GM23338 (cell line): Measurements from ENCODE around the gene UCK1. TPM values are rescaled to one million over a fixed set of nuclear protein-coding genes. Genes with fewer than 3 reads are reported as not detected.

Source experiments
- ATAC-seq: fragments of 200-7000 bp; cut with Tn5 transposase; 3 replicates; pipeline ENCODE4 v1.9.1; 2020
- DNase-seq: peaks from one replicate; pipeline ENCODE4 v3.0.0-alpha.2; 2015; ENCODE audit warnings: low spot score
- H2AFZ ChIP-seq: fragments of 200-600 bp; sonication (generic); 2 replicates; pipeline ENCODE4 v1.8.0; 2016; ENCODE audit warnings: antibody characterized with exemption, mild to moderate bottlenecking, moderate library complexity
- H3F3A ChIP-seq: fragments of 200-600 bp; sonication (generic); replicated peaks from 2 replicates; pipeline ENCODE4 v1.8.0; 2017; ENCODE audit warnings: antibody characterized with exemption, mixed run types, low read depth
- H3K27ac ChIP-seq: fragments of 200-600 bp; sonication (generic); 2 replicates; pipeline ENCODE4 v1.6.1; 2016; ENCODE audit warnings: low read depth
- H3K27me3 ChIP-seq: fragments of 200-600 bp; sonication (generic); 2 replicates; pipeline ENCODE4 v1.8.0; 2016; ENCODE audit warnings: mild to moderate bottlenecking, mixed run types, moderate library complexity; ENCODE audit not compliant: insufficient read depth
- H3K36me3 ChIP-seq: fragments of 200-600 bp; sonication (generic); 2 replicates; pipeline ENCODE4 v1.8.0; 2016; ENCODE audit warnings: mild to moderate bottlenecking; ENCODE audit not compliant: insufficient read depth
- H3K4me1 ChIP-seq: fragments of 200-600 bp; sonication (generic); 2 replicates; pipeline ENCODE4 v1.8.0; 2016; ENCODE audit warnings: mild to moderate bottlenecking, moderate library complexity; ENCODE audit not compliant: insufficient read depth
- H3K4me2 ChIP-seq: fragments of 200-600 bp; sonication (generic); 2 replicates; pipeline ENCODE4 v1.7.1; 2017; ENCODE audit warnings: mixed run types
- H3K4me3 ChIP-seq: fragments of 200-600 bp; sonication (generic); 2 replicates; pipeline ENCODE4 v1.6.1; 2016; ENCODE audit warnings: mixed run types
- H3K79me2 ChIP-seq: fragments of 200-600 bp; sonication (generic); replicated peaks from 2 replicates; pipeline ENCODE4 v1.8.0; 2017; ENCODE audit warnings: mild to moderate bottlenecking; ENCODE audit not compliant: insufficient read depth
- H3K9me2 ChIP-seq: fragments of 200-600 bp; sonication (generic); 2 replicates; pipeline ENCODE4 v1.8.0; 2017; ENCODE audit not compliant: insufficient read depth
- H4K20me1 ChIP-seq: fragments of 200-600 bp; sonication (generic); replicated peaks from 2 replicates; pipeline ENCODE4 v1.8.0; 2017; ENCODE audit warnings: mild to moderate bottlenecking; ENCODE audit not compliant: insufficient read depth
- H3K27ac Mint-ChIP-seq: 2 replicates; pipeline ENCODE4 v1.8.0; 2020; ENCODE audit warnings: inconsistent platforms, mild to moderate bottlenecking, moderate library complexity, mixed read lengths
- H3K27me3 Mint-ChIP-seq: 3 replicates; pipeline ENCODE4 v1.8.0; 2022; ENCODE audit warnings: low read depth, mild to moderate bottlenecking, moderate library complexity, mixed read lengths, inconsistent platforms; ENCODE audit not compliant: insufficient read depth, poor library complexity
- H3K36me3 Mint-ChIP-seq: 3 replicates; pipeline ENCODE4 v1.8.0; 2021; ENCODE audit warnings: low read depth, mild to moderate bottlenecking, inconsistent platforms, moderate library complexity, mixed read lengths
- H3K4me1 Mint-ChIP-seq: 3 replicates; pipeline ENCODE4 v1.8.0; 2020; ENCODE audit warnings: mild to moderate bottlenecking, inconsistent platforms, mixed read lengths
- H3K4me3 Mint-ChIP-seq: 3 replicates; pipeline ENCODE4 v1.8.0; 2021; ENCODE audit warnings: moderate library complexity, mild to moderate bottlenecking, inconsistent platforms, mixed read lengths
- H3K9me3 Mint-ChIP-seq: 3 replicates; pipeline ENCODE4 v1.8.0; 2020; ENCODE audit warnings: moderate library complexity, mild to moderate bottlenecking, inconsistent platforms, mixed read lengths
- CREB1 ChIP-seq: fragments of 250-450 bp; sonication (Bioruptor Pico); IDR thresholded peaks from 2 replicates; pipeline ENCODE4 v1.5.0; 2020; ENCODE audit warnings: low read depth, mild to moderate bottlenecking, moderate library complexity
- ETS1 ChIP-seq: IDR thresholded peaks from 2 replicates; pipeline ENCODE4 v1.6.1; 2016; ENCODE audit warnings: antibody characterized with exemption
- JUNB ChIP-seq: IDR thresholded peaks from one replicate; pipeline ENCODE4 v1.6.1; 2016; ENCODE audit warnings: antibody characterized with exemption; ENCODE audit not compliant: unreplicated experiment
- NANOG ChIP-seq: IDR thresholded peaks from 2 replicates; pipeline ENCODE4 v1.6.1; 2016; ENCODE audit warnings: antibody characterized with exemption, borderline replicate concordance
- POLR2AphosphoS5 ChIP-seq: IDR thresholded peaks from 2 replicates; pipeline ENCODE4 v1.6.1; 2016; ENCODE audit warnings: antibody characterized with exemption, low read depth
- REST ChIP-seq: IDR thresholded peaks from one replicate; pipeline ENCODE4 v1.6.1; 2018; ENCODE audit warnings: antibody characterized with exemption; ENCODE audit not compliant: unreplicated experiment
- ZNF331 ChIP-seq: fragments of 250-450 bp; sonication (Bioruptor Pico); IDR thresholded peaks from 2 replicates; pipeline ENCODE4 v1.5.0; 2020; ENCODE audit warnings: low read depth, mild to moderate bottlenecking, moderate library complexity
- ZNF462 ChIP-seq: fragments of 250-450 bp; sonication (Bioruptor Pico); IDR thresholded peaks from 2 replicates; pipeline ENCODE4 v1.5.0; 2020; ENCODE audit warnings: mild to moderate bottlenecking, moderate library complexity
- polyA plus RNA-seq: library from polyadenylated mRNA; unstranded; fragments of >200 nt; fragmentation: Nextera tagmentation; extraction: Ambion mirVana; gene quantifications from 2 replicates; pipeline ENCODE4 v1.2.1, GENCODE V29; 2016
- total RNA-seq: library from RNA; depleted of rRNA; stranded (reverse); fragments of >200 nt; shearing (Covaris generic); gene quantifications from 2 replicates; pipeline ENCODE4 v1.2.3, GENCODE V29; 2014

Gene UCK1
- total and polyA plus RNA-seq, 2 experiments from 2014 or later: 23.4 to 35.9 TPM

- Histone ChIP-seq H3K27ac (no peak overlapping the region), H2AFZ (no peak overlapping the region), H3K4me2 (no peak overlapping the region), H3F3A (no peaks in the 10 kb centered on the region), H3K4me1 (no peaks in the 10 kb centered on the region), H3K9me2 (no peaks in the 10 kb centered on the region), H3K4me3 (no peak overlapping the region), H3K36me3 (no peaks in the 10 kb centered on the region), H3K27me3 (no peaks in the 10 kb centered on the region), H4K20me1 (no peaks in the 10 kb centered on the region), H3K79me2 (no peaks in the 10 kb centered on the region)
- ATAC-seq: no peak
- no peaks in the 10 kb centered on the region for H3K9me3 Mint-ChIP-seq
- TF ChIP-seq ZNF462 (CRISPR knock-in tag): no peak
- TF ChIP-seq NANOG: no peak
- no peak for TF ChIP-seq JUNB
- no peak for TF ChIP-seq REST
- TF ChIP-seq ETS1: no peak
- TF ChIP-seq POLR2AphosphoS5: no peak
- no peak for TF ChIP-seq ZNF331 (CRISPR knock-in tag)
- TF ChIP-seq CREB1 (CRISPR knock-in tag): no peak
- H3K4me1 Mint-ChIP-seq: peaks cover 2% of the 10 kb centered on the region; the same call in 1 of the 3 replicates
- no peak overlapping the region for H3K27ac Mint-ChIP-seq
- DNase-seq: no peak
- H3K4me3 Mint-ChIP-seq: no peak overlapping the region
- H3K27me3 Mint-ChIP-seq: peaks cover 13% of the 10 kb centered on the region
- peaks cover 23% of the 10 kb centered on the region for H3K36me3 Mint-ChIP-seq
Observed at GRCh38 chr9:131579789-131580211, 48.7 kb upstream of the UCK1 start.
